ENCODE results near the gene RAB11FIP3. TPM values are rescaled to one million over a fixed set of nuclear protein-coding genes. Genes with fewer than 3 reads are reported as not detected.

Gene RAB11FIP3
- total RNA-seq, 1 donor, result 25.3 TPM

DNA sequence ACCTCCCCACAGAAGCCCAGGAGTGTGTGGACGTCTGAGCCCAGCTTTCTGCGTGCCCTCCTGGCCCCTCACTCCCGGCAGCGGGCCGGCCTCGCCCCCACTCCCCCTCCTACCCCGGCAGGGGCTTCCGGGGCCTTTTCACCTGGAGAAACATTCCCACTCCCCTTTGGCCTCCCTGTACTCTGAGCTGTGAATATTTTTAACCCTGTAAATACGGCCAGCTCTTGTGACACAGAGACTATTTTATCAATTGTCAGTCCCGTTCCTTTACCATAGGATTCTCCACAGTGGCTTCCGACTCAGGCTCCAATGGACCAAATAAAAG is 128.8 kb downstream of the RAB11FIP3 start:
- no peak overlapping the region for H3K4me2 ChIP-seq (ENCODE audit: insufficient read depth, low read length)
- TF ChIP-seq, protein P1, sequence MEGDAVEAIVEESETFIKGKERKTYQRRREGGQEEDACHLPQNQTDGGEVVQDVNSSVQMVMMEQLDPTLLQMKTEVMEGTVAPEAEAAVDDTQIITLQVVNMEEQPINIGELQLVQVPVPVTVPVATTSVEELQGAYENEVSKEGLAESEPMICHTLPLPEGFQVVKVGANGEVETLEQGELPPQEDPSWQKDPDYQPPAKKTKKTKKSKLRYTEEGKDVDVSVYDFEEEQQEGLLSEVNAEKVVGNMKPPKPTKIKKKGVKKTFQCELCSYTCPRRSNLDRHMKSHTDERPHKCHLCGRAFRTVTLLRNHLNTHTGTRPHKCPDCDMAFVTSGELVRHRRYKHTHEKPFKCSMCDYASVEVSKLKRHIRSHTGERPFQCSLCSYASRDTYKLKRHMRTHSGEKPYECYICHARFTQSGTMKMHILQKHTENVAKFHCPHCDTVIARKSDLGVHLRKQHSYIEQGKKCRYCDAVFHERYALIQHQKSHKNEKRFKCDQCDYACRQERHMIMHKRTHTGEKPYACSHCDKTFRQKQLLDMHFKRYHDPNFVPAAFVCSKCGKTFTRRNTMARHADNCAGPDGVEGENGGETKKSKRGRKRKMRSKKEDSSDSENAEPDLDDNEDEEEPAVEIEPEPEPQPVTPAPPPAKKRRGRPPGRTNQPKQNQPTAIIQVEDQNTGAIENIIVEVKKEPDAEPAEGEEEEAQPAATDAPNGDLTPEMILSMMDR (IDR thresholded peaks at IDR 0.05; ENCODE audit: extremely low read depth, low read depth, low read length), result no peak
- H2AFZ ChIP-seq (ENCODE audit: low read length), result no peak overlapping the region
- no peak for DNase-seq (ENCODE audit: insufficient read length, low spot score, missing footprints)
- H3K36me3 ChIP-seq (ENCODE audit: insufficient read depth, low read length), result peaks cover 7% of the 10 kb centered on the region
- no peaks in the 10 kb centered on the region for H3K9me3 ChIP-seq (ENCODE audit: low read depth, low read length)
- peaks cover 10% of the 10 kb centered on the region for H3K79me2 ChIP-seq (ENCODE audit: insufficient read depth, low read length)
- peaks cover 9% of the 10 kb centered on the region for H3K27me3 ChIP-seq (ENCODE audit: insufficient read depth, low read length)
- no peak overlapping the region for H3K27ac ChIP-seq (ENCODE audit: low read depth, low read length)
- no peak overlapping the region for H3K4me3 ChIP-seq (ENCODE audit: insufficient read depth, low read length)
- no peaks in the 10 kb centered on the region for H4K20me1 ChIP-seq (ENCODE audit: insufficient read depth, low read length)
- H3K4me1 ChIP-seq (ENCODE audit: insufficient read depth, low read length), result peaks cover 6% of the 10 kb centered on the region

DNA sequence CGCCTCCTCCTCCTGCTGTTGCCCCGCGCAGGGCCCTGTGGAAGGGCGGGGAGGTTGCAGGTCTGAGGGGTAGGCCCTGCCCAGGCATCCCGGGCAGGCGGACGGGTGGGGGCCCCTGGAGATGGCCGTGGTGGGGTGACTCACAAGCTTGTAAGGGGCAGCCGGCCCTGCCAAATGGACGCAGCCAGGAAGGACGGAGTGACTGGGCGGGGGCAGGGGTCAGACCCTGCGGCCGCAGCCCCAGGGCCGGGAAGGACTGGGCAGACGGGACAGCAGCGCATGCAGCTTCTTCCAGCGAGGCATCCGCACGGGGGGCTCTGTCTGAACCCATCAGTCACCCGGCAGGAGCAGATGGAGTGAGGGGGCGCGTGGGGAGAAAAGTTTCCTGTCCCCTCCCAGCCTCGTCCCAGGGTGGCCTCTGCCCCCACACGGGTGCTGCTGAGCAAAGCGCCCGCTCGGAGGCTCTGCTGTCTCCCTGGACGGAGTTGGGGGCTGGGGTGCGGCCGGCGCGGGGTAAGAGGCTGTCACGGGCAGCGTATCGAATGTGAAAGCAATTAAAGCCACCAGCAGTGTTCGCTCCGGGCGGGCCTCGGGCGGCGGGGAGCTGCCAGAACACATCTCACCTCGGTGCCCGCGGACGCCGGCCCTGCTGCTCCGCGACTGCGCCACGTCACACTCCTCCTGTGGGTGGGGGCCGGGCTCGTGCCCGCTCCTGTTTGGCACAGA is 129.4 kb downstream of the RAB11FIP3 start:
- Histone ChIP-seq H4K20me1 (ENCODE audit: insufficient read depth, low read length) (no peaks in the 10 kb centered on the region), H3K4me1 (ENCODE audit: insufficient read depth, low read length) (peaks cover 6% of the 10 kb centered on the region), H3K27ac (ENCODE audit: low read depth, low read length) (no peak overlapping the region), H3K9me3 (ENCODE audit: low read depth, low read length) (no peaks in the 10 kb centered on the region), H3K4me2 (ENCODE audit: insufficient read depth, low read length) (no peak overlapping the region), H2AFZ (ENCODE audit: low read length) (no peak overlapping the region), H3K36me3 (ENCODE audit: insufficient read depth, low read length) (peaks cover 7% of the 10 kb centered on the region), H3K4me3 (ENCODE audit: insufficient read depth, low read length) (no peak overlapping the region), H3K79me2 (ENCODE audit: insufficient read depth, low read length) (peaks cover 7% of the 10 kb centered on the region), H3K27me3 (ENCODE audit: insufficient read depth, low read length) (peaks cover 14% of the 10 kb centered on the region)
- TF ChIP-seq, protein P1 (IDR thresholded peaks at IDR 0.05; ENCODE audit: extremely low read depth, low read depth, low read length), result no peak
- peak; percentile 100 for DNase-seq (ENCODE audit: insufficient read length, low spot score, missing footprints)

DNA sequence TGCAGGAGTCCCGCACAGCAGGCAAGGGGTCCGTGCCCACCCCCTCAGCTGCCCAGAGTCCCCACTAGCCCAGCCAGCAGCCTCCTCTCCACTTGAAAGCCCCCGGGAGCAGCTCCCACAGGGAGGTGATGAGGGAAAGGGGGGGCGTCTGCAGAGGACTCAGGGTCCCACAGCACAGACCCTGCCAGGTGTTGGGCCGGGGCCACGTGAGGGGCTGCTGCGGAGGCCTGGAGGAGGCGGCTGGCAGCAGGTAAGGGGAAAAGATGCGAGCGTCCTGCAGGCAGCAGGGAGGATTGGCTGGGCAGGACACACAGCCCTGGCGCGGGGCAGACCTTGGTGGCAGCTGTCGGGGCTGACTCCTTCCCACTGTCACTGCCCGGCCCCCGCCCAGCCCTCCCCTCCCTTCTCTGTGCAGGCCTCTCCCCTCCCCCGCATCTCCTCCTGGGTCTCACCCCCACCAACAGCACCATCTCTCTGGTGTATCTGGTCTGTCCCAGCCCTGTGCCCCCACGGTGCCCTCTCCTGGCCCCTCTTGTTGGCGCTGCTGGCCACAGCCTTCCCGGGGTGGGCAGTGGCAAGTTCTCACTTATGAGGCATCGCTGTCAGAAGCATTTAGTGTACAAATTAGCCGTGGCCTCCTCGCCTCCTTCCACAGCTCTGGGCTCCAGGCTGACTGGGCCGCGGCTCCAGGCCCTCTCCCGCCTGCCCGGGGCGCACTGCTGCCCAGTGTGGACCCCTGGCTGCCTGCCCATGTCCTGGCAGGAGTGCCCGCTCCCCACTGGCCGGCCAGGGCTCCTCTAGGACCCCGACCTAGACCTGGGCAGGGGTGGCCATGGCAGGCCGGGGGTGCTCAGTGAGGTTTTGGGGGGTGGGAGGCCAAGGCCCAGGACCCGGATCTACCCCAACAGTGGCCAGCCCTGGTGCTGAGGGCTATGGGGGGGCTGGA is 130.4 kb downstream of the RAB11FIP3 start:
- H3K79me2 ChIP-seq (ENCODE audit: insufficient read depth, low read length), result peaks cover 2% of the 10 kb centered on the region
- H3K4me2 ChIP-seq (ENCODE audit: insufficient read depth, low read length), result no peak overlapping the region
- H3K9me3 ChIP-seq (ENCODE audit: low read depth, low read length), result no peaks in the 10 kb centered on the region
- no peak overlapping the region for H3K27ac ChIP-seq (ENCODE audit: low read depth, low read length)
- TF ChIP-seq, protein P1 (IDR thresholded peaks at IDR 0.05; ENCODE audit: extremely low read depth, low read depth, low read length), result no peak
- H3K4me1 ChIP-seq (ENCODE audit: insufficient read depth, low read length), result peaks cover 6% of the 10 kb centered on the region
- DNase-seq (ENCODE audit: insufficient read length, low spot score, missing footprints), result peak; percentile 94
- H2AFZ ChIP-seq (ENCODE audit: low read length), result no peak overlapping the region
- no peak overlapping the region for H3K4me3 ChIP-seq (ENCODE audit: insufficient read depth, low read length)
- H3K36me3 ChIP-seq (ENCODE audit: insufficient read depth, low read length), result peaks cover 7% of the 10 kb centered on the region
- H3K27me3 ChIP-seq (ENCODE audit: insufficient read depth, low read length), result peaks cover 18% of the 10 kb centered on the region
- H4K20me1 ChIP-seq (ENCODE audit: insufficient read depth, low read length), result no peaks in the 10 kb centered on the region

Data from osteoblast (primary cell).